ENCODE data around the gene RGS9. TPM values are rescaled to one million over a fixed set of nuclear protein-coding genes. Genes with fewer than 3 reads are reported as not detected.
"Not testable (repeated sequence)": the region's sequence is repeated elsewhere in the genome, so short reads cannot be mapped to it uniquely, and the experiment has no call there.

The RGS9 gene
- total RNA-seq, 2 experiments from 2014 or later: 1.2 to 1.6 TPM

DNA sequence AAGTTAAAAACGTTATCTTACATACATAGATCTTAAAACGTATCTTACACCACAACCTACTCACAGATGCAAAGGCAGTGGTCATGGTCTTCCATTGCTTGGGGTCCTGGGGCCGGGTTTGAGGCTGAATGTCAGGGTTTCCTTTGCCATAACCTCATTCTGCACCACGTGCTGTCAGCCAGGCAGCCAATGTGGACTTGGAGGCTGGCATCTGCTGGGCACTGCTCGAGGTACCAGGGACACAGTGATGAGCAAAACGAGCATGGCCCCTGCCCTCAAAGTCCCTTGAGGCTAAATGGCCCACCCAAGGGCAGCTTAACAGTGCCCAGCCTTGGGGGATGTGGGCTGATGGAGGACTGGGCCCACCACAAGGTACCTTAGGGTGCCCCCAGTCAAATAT is 35.8 kb upstream of the RGS9 start:
- Mint-ChIP-seq H3K36me3 (ENCODE audit: low read depth) (no peaks in the 10 kb centered on the region), H3K27me3 (ENCODE audit: low read depth) (no peaks in the 10 kb centered on the region), H3K27ac (no peak overlapping the region), H3K4me1 (ENCODE audit: low read depth) (peaks cover 14% of the 10 kb centered on the region), H3K9me3 (no peaks in the 10 kb centered on the region), H3K4me3 (peak overlapping the region; percentile 86)
- CTCF ChIA-PET: interaction anchor here (0.9 to 3.7 kb wide), 12 partner anchors 12 to 174 kb away, joined by 3 to 32 read pairs (median 4); partner anchors contain the start of gene RGS9
- no peak for DNase-seq
- intact Hi-C loops (cut with micrococcal nuclease): loop anchor here (2.0 kb wide), 2 partner anchors 127 to 183 kb away; partner anchors contain the start of gene LRRC37A3

DNA sequence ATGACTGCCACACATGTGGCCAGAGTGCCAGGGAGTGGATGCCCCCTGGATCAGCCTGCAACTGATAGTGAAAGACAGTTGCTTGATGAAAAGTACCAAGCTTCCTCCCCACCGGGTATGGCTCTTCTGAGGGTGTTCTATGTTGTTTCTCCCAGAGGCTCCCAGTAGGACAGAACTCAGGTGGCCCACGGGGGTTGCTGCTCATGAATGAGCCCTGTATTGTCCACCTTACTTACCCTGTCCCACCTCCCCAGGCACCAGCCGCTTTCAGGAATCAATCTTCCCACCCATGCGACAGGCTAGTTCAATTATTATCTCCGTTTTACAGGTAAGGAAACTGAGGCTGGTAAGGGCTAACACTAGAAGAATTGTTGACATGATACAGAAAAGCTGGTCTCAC is 34.9 kb upstream of the RGS9 start:
- H3K27ac Mint-ChIP-seq: no peak overlapping the region
- intact Hi-C loops (cut with micrococcal nuclease): no loop called here

DNA sequence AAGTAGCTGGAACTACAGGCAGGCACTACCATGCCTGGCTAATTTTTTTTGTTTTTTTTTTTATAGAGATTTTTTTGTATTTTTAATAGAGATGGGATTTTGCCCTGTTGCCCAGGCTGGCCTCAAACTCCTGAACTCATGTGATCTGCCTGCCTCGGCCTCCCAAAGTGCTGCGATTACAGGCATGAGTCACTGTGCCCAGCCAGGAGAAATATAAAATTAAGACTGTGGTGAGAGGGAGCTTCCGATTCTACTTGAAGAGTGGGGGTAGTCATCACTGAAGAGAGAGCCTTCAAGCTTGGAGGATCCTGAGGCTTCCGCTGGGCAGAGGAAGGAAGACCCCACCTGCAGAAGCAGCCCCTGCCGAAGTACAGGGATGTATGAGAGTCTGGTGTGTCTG is 34.4 kb upstream of the RGS9 start:
- Mint-ChIP-seq H3K9me3 (no peaks in the 10 kb centered on the region), H3K4me3 (no peak overlapping the region), H3K4me1 (ENCODE audit: low read depth) (peaks cover 14% of the 10 kb centered on the region), H3K27me3 (ENCODE audit: low read depth) (no peaks in the 10 kb centered on the region), H3K36me3 (ENCODE audit: low read depth) (no peaks in the 10 kb centered on the region), H3K27ac (no peak overlapping the region)
- intact Hi-C loops (cut with micrococcal nuclease): no loop called here
- CTCF ChIA-PET: no interaction called here
- no peak for DNase-seq

More for the DNA sequence above, 34.9 kb upstream of the RGS9 start:
- H3K4me3 Mint-ChIP-seq: no peak overlapping the region
- peaks cover 14% of the 10 kb centered on the region for H3K4me1 Mint-ChIP-seq (ENCODE audit: low read depth)
- H3K9me3 Mint-ChIP-seq: no peaks in the 10 kb centered on the region
- no peak for DNase-seq
- CTCF ChIA-PET: interaction anchor here (0.6 to 0.7 kb wide), 2 partner anchors 96 to 334 kb away, joined by 4 to 5 read pairs; no protein-coding TSS in a partner anchor
- no peaks in the 10 kb centered on the region for H3K36me3 Mint-ChIP-seq (ENCODE audit: low read depth)
- no peaks in the 10 kb centered on the region for H3K27me3 Mint-ChIP-seq (ENCODE audit: low read depth)

- DNase-seq: no peak
- intact Hi-C loops (cut with micrococcal nuclease): no loop called here
These were observed 33.7 kb upstream of the RGS9 start for GRCh38 chr17:65103431-65103830.

GRCh38 chr17:65103896-65104295 is 33.3 kb upstream of the RGS9 start:
- no peaks in the 10 kb centered on the region for H3K36me3 Mint-ChIP-seq (ENCODE audit: low read depth)
- H3K4me3 Mint-ChIP-seq: no peak overlapping the region
- peaks cover 14% of the 10 kb centered on the region for H3K4me1 Mint-ChIP-seq (ENCODE audit: low read depth)
- intact Hi-C loops (cut with micrococcal nuclease): no loop called here
- no peaks in the 10 kb centered on the region for H3K27me3 Mint-ChIP-seq (ENCODE audit: low read depth)
- no peak for DNase-seq
- CTCF ChIA-PET: interaction anchor here (1.2 kb wide), 1 partner anchor 20 kb away, joined by 6 read pairs; no protein-coding TSS in a partner anchor
- H3K9me3 Mint-ChIP-seq: no peaks in the 10 kb centered on the region
- no peak overlapping the region for H3K27ac Mint-ChIP-seq

More at GRCh38 chr17:65103431-65103830, 33.7 kb upstream of the RGS9 start:
- Mint-ChIP-seq H3K27me3 (ENCODE audit: low read depth) (no peaks in the 10 kb centered on the region), H3K4me1 (ENCODE audit: low read depth) (peaks cover 14% of the 10 kb centered on the region), H3K4me3 (no peak overlapping the region), H3K9me3 (no peaks in the 10 kb centered on the region), H3K27ac (no peak overlapping the region), H3K36me3 (ENCODE audit: low read depth) (no peaks in the 10 kb centered on the region)
- CTCF ChIA-PET: interaction anchor here (1.2 kb wide), 1 partner anchor 20 kb away, joined by 6 read pairs; no protein-coding TSS in a partner anchor

- H3K36me3 Mint-ChIP-seq (ENCODE audit: low read depth): no peaks in the 10 kb centered on the region
- H3K9me3 Mint-ChIP-seq: no peaks in the 10 kb centered on the region
- peaks cover 9% of the 10 kb centered on the region for H3K4me1 Mint-ChIP-seq (ENCODE audit: low read depth)
- H3K27me3 Mint-ChIP-seq (ENCODE audit: low read depth): peaks cover 4% of the 10 kb centered on the region
- no peak for DNase-seq
- no peak overlapping the region for H3K4me3 Mint-ChIP-seq
- H3K27ac Mint-ChIP-seq: no peak overlapping the region
- intact Hi-C loops (cut with micrococcal nuclease): no loop called here
- CTCF ChIA-PET: no interaction called here
These were observed 32.6 kb upstream of the RGS9 start for GRCh38 chr17:65104541-65104940.

- Mint-ChIP-seq H3K9me3 (no peaks in the 10 kb centered on the region), H3K4me1 (ENCODE audit: low read depth) (peaks cover 6% of the 10 kb centered on the region), H3K27ac (no peak overlapping the region), H3K36me3 (ENCODE audit: low read depth) (no peaks in the 10 kb centered on the region), H3K4me3 (no peak overlapping the region), H3K27me3 (ENCODE audit: low read depth) (peaks cover 4% of the 10 kb centered on the region)
- CTCF ChIA-PET: no interaction called here
- intact Hi-C loops (cut with micrococcal nuclease): no loop called here
- DNase-seq: no peak
These were observed 32.2 kb upstream of the RGS9 start for GRCh38 chr17:65104973-65105372.

- H3K9me3 Mint-ChIP-seq: no peaks in the 10 kb centered on the region
- CTCF ChIA-PET: interaction anchor here (1.0 kb wide), 1 partner anchor 8 kb away, joined by 3 read pairs; no protein-coding TSS in a partner anchor
These were observed 29.0 kb upstream of the RGS9 start for GRCh38 chr17:65108152-65108551.

GRCh38 chr17:65109543-65109942 is 27.6 kb upstream of the RGS9 start:
- DNase-seq: no peak
- Mint-ChIP-seq H3K9me3 (no peaks in the 10 kb centered on the region), H3K4me1 (ENCODE audit: low read depth) (no peaks in the 10 kb centered on the region), H3K36me3 (ENCODE audit: low read depth) (no peaks in the 10 kb centered on the region), H3K27ac (no peak overlapping the region), H3K27me3 (ENCODE audit: low read depth) (peaks cover 4% of the 10 kb centered on the region), H3K4me3 (no peak overlapping the region)
- intact Hi-C loops (cut with micrococcal nuclease): no loop called here
- CTCF ChIA-PET: no interaction called here

More at GRCh38 chr17:65108152-65108551, 29.0 kb upstream of the RGS9 start:
- DNase-seq: no peak
- H3K27ac Mint-ChIP-seq: no peak overlapping the region
- intact Hi-C loops (cut with micrococcal nuclease): no loop called here
- no peaks in the 10 kb centered on the region for H3K36me3 Mint-ChIP-seq (ENCODE audit: low read depth)
- H3K4me1 Mint-ChIP-seq (ENCODE audit: low read depth): no peaks in the 10 kb centered on the region
- peaks cover 4% of the 10 kb centered on the region for H3K27me3 Mint-ChIP-seq (ENCODE audit: low read depth)
- no peak overlapping the region for H3K4me3 Mint-ChIP-seq

DNA sequence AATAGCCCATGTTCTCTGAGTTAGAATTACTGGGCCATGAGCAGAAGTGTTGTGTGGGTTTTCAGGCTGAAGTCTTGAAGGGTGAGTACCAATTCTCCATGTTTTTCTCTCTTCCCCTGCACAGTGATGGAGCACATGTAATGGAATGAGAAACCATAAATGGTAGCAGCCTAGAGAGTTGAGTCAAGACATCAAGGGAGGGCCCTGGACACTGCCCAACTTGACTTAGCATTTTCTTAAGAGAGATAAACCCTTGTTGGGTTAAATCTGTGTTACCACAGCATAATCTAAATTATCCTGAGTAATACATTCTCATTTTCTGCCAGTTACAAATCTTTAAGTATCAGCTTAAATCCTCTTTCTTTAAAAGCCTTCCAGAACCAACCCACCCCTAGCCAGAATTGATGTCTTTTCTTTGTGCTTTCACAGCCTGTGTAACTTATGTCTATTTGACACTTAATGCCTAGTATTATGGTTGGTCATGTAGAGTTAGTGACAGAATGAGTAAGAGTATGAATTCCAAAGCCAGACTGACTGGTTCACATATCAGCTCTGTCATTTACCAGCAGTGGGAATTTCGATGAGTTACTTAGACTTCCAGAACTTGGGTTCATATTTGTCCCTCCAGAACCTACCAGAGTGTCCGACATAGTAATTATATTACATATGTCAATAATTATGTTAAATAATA is 27.0 kb upstream of the RGS9 start:
- Mint-ChIP-seq H3K36me3 (ENCODE audit: low read depth) (no peaks in the 10 kb centered on the region), H3K4me1 (ENCODE audit: low read depth) (no peaks in the 10 kb centered on the region), H3K27me3 (ENCODE audit: low read depth) (peaks cover 4% of the 10 kb centered on the region), H3K27ac (no peak overlapping the region), H3K4me3 (no peak overlapping the region), H3K9me3 (no peaks in the 10 kb centered on the region)
- CTCF ChIA-PET: no interaction called here
- DNase-seq: no peak
- intact Hi-C loops (cut with micrococcal nuclease): no loop called here

GRCh38 chr17:65115839-65116238 is 21.3 kb upstream of the RGS9 start:
- no peak for DNase-seq
- H3K27me3 Mint-ChIP-seq (ENCODE audit: low read depth): peaks cover 12% of the 10 kb centered on the region
- H3K9me3 Mint-ChIP-seq: no peaks in the 10 kb centered on the region
- no peaks in the 10 kb centered on the region for H3K4me1 Mint-ChIP-seq (ENCODE audit: low read depth)
- intact Hi-C loops (cut with micrococcal nuclease): no loop called here
- no peaks in the 10 kb centered on the region for H3K36me3 Mint-ChIP-seq (ENCODE audit: low read depth)
- H3K27ac Mint-ChIP-seq: no peak overlapping the region
- CTCF ChIA-PET: interaction anchor here (0.9 to 1.1 kb wide), 2 partner anchors 15 to 21 kb away, joined by 3 to 4 read pairs; no protein-coding TSS in a partner anchor
- H3K4me3 Mint-ChIP-seq: no peak overlapping the region

DNA sequence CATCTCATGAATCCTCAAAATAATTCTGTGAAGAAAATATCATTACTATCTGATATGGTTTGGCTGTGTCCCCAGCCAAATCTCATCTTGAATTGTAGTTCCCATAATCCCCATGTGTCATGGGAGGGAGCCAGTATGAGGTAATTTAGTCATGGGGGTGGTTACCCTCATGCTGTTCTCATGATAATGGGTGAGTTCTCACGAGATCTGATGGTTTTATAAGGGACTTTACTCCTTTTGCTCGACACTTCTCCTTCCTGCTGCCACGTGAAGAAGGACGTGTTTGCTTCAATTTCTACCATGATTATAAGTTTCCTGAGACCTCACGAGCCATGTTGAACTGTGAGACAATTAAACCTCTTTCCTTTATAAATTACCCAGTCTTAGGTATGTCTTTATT is 20.7 kb upstream of the RGS9 start:
- intact Hi-C loops (cut with micrococcal nuclease); DNase-seq; H3K9me3 Mint-ChIP-seq; H3K27ac Mint-ChIP-seq; H3K4me3 Mint-ChIP-seq; H3K36me3 Mint-ChIP-seq (ENCODE audit: low read depth); H3K4me1 Mint-ChIP-seq (ENCODE audit: low read depth): not testable (repeated sequence)
- peaks cover 12% of the 10 kb centered on the region for H3K27me3 Mint-ChIP-seq (ENCODE audit: low read depth)
- CTCF ChIA-PET: interaction anchor here (0.9 kb wide), 1 partner anchor 20 kb away, joined by 3 read pairs; no protein-coding TSS in a partner anchor

Measured in activated naive CD4-positive, alpha-beta T cell treated with anti-CD3 and anti-CD28 coated beads for 36 hours (primary cell).